GM12872 (cell line): ENCODE data around the gene SCN1B.

Source experiments
- CTCF ChIP-seq: IDR thresholded peaks from 3 replicates; pipeline ENCODE4 v1.5.1; 2011; ENCODE audit warnings: low read depth, mild to moderate bottlenecking, low read length, moderate library complexity; ENCODE audit not compliant: insufficient read depth

Gene SCN1B

GRCh38 chr19:35044317-35045117 is 14.2 kb downstream of the SCN1B start:
- peak; percentile 98 for TF ChIP-seq CTCF

GRCh38 chr19:35045667-35046300 is 15.5 kb downstream of the SCN1B start:
- TF ChIP-seq CTCF: peak; percentile 78

DNA sequence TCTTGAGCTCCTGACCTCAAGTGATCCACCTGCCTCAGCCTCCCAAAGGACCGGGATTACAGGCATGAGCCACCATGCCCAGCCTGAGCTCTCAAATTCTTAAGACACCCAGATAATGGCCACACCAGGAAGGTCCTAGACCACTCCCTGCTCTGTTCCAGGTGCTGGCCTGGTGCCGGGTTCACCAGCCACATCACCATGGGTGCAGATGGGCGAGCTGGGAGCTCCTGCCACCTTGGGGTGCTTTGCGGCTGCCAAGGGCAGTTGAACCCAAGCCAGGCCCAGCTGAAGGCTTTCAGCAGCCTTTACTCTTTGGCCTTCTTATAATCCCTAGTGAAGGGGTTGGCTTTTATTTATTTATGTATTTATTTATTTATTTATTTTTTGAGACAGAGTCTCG is 16.2 kb downstream of the SCN1B start:
- TF ChIP-seq CTCF: no peak

DNA sequence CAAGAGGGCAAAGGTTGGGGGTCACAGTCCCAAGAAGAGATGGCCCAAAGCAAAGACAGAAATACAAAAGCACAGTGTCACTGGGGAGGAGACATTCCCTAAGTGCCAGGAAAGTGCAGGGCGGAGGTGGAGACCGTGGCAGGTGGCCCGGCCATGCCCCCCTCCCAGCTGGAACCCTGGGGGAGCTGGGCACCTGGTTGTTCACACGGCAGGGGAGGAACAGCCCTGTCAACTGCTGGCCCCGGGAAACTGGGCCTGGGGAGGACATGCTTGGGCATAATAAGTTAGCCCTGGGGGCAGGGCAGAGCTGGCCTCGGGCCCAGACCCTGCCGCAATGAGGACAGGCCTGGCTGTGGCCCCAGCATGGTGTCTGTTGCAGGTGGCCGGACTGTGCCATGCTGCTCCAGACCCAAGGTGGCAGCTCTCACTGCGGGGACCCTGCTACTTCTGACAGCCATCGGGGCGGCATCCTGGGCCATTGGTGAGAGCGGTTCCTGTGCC is 18.7 kb downstream of the SCN1B start:
- no peak for TF ChIP-seq CTCF

GRCh38 chr19:35049456-35049855 is 19.2 kb downstream of the SCN1B start:
- TF ChIP-seq CTCF: no peak

DNA sequence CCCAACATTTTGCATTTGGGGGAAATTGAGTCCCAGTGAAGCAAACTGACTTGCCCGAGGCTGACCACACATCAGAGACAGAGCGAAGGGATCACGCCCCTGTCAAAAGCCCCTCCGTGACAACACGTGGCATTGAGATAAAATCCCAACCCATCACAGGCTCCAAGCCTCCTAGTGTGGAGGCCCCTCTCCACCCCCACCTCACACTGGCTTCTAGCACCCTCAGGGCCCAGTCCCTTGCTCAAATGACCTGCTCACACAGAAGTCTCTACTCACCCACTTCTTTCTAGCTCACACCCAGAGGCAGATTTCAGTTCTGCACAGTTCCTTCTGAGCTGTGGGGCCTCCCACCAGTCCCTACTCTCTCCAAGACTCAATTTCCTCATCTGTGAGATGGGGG is 21.5 kb downstream of the SCN1B start:
- no peak for TF ChIP-seq CTCF

GRCh38 chr19:35052599-35053190 is 22.4 kb downstream of the SCN1B start:
- TF ChIP-seq CTCF: no peak
